Hepatocyte (in vitro differentiated cells): Measurements from ENCODE around the gene CASKIN2. TPM values are rescaled to one million over a fixed set of nuclear protein-coding genes. Genes with fewer than 3 reads are reported as not detected.

ENCODE experiments used
- DNase-seq: peaks from one replicate; pipeline ENCODE4 v3.0.0-alpha.2; 2016; ENCODE audit warnings: low spot score
- H2AFZ ChIP-seq: fragments of 200-600 bp; sonication (generic); 2 replicates; pipeline ENCODE4 v1.6.0; 2016; ENCODE audit warnings: antibody characterized with exemption, mild to moderate bottlenecking
- H3K27ac ChIP-seq: fragments of 200-600 bp; sonication (generic); 2 replicates; pipeline ENCODE4 v1.5.1; 2016; ENCODE audit warnings: mild to moderate bottlenecking
- H3K27me3 ChIP-seq: fragments of 200-600 bp; sonication (generic); 2 replicates; pipeline ENCODE4 v1.6.1; 2016
- H3K36me3 ChIP-seq: fragments of 200-600 bp; sonication (generic); replicated peaks from 2 replicates; pipeline ENCODE4 v1.5.1; 2016; ENCODE audit warnings: low read depth; ENCODE audit not compliant: insufficient read depth
- H3K4me1 ChIP-seq: fragments of 200-600 bp; sonication (generic); 2 replicates; pipeline ENCODE4 v1.5.1; 2016; ENCODE audit warnings: mild to moderate bottlenecking, moderate library complexity; ENCODE audit not compliant: insufficient read depth
- H3K4me2 ChIP-seq: fragments of 200-600 bp; sonication (generic); 2 replicates; pipeline ENCODE4 v1.6.0; 2016
- H3K4me3 ChIP-seq: fragments of 200-600 bp; sonication (generic); 2 replicates; pipeline ENCODE4 v1.5.1; 2016; ENCODE audit warnings: mild to moderate bottlenecking
- H3K79me2 ChIP-seq: fragments of 200-600 bp; sonication (generic); 2 replicates; pipeline ENCODE4 v1.6.0; 2017; ENCODE audit warnings: mild to moderate bottlenecking
- H3K9me2 ChIP-seq: fragments of 200-600 bp; sonication (generic); replicated peaks from 2 replicates; pipeline ENCODE4 v1.6.0; 2017; ENCODE audit warnings: mild to moderate bottlenecking; ENCODE audit not compliant: insufficient read depth
- H3K9me3 ChIP-seq: fragments of 200-600 bp; sonication (generic); 2 replicates; pipeline ENCODE4 v1.5.1; 2016; ENCODE audit warnings: low read depth, mild to moderate bottlenecking
- H4K20me1 ChIP-seq: fragments of 200-600 bp; sonication (generic); 2 replicates; pipeline ENCODE4 v1.6.0; 2016; ENCODE audit warnings: mild to moderate bottlenecking; ENCODE audit not compliant: insufficient read depth, poor library complexity, severe bottlenecking
- CTCF ChIP-seq: fragments of 200-600 bp; sonication (generic); IDR thresholded peaks from 2 replicates; pipeline ENCODE4 v1.5.1; 2016; ENCODE audit warnings: antibody characterized with exemption, mild to moderate bottlenecking; ENCODE audit not compliant: poor library complexity
- EZH2 ChIP-seq: fragments of 200-600 bp; sonication (generic); IDR thresholded peaks from 2 replicates; pipeline ENCODE4 v1.6.1; 2016; ENCODE audit warnings: antibody characterized with exemption, mild to moderate bottlenecking, borderline replicate concordance
- EZH2phosphoT487 ChIP-seq: fragments of 200-600 bp; sonication (generic); IDR thresholded peaks from one replicate; pipeline ENCODE4 v1.6.1; 2018; ENCODE audit warnings: antibody characterized with exemption, mild to moderate bottlenecking, low read depth, moderate library complexity; ENCODE audit not compliant: unreplicated experiment, severe bottlenecking
- WGBS: methylation state at CpG from one replicate; pipeline ENCODE4 v1.1.6; 2016; ENCODE audit warnings: low lambda C conversion rate; ENCODE audit errors: missing lambda C conversion rate; 5-methylcytosine and 5-hydroxymethylcytosine counted together
- polyA plus RNA-seq: library from polyadenylated mRNA; unstranded; fragments of >200 nt; fragmentation: Nextera tagmentation; extraction: Ambion mirVana; gene quantifications from 2 replicates; pipeline ENCODE4 v1.2.1, GENCODE V29; 2016
- total RNA-seq: library from RNA; depleted of rRNA; stranded (reverse); fragments of >200 nt; gene quantifications from 2 replicates; pipeline ENCODE4 v1.2.3, GENCODE V29; 2014

CASKIN2 gene
- total and polyA plus RNA-seq, 2 experiments from 2014 or later: 9.8 to 16.2 TPM

GRCh38 chr17:75490953-75491649, 24.2 kb downstream of the CASKIN2 start:
- no peak overlapping the region for H3K27ac ChIP-seq
- TF ChIP-seq EZH2 (no peak), CTCF (no peak), EZH2phosphoT487 (no peak)

DNA sequence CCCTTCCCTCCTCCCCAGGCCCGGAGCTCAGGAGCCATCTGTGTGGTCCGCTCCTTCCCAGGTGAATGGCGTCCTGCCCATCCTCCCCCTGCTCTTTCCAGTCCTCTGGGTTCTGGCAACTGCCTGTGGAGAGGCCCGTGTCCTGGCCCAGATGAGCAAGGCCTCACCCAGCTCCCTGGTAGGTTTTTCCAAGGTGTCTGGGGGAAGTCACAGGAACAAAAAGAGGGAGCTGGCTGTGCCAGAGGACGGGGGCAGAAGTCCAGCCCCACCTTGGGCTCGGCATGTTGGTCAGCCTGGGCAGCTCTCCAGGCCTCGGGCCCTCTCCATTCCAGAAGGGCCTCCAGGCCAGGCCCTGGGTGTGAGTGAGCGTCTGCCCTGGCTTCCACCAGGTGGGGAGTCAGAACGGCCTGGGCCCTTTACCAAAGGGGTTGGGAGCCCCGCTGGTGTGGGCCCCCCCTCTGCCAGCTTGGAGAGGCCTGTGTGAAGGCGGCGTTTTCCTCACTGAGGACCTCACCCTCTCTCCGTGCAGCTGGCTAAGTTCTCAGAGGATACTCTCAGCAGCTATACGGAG, 25.1 kb downstream of the CASKIN2 start:
- 92% methylated on average over 14 of the region's 14 CpGs for WGBS
- no peaks in the 10 kb centered on the region for H3K9me2 ChIP-seq
- H3K4me1 ChIP-seq: no peaks in the 10 kb centered on the region
- H3K4me2 ChIP-seq: no peak overlapping the region
- TF ChIP-seq EZH2 (no peak), CTCF (no peak), EZH2phosphoT487 (no peak)
- H3K36me3 ChIP-seq: no peaks in the 10 kb centered on the region
- H4K20me1 ChIP-seq: peaks cover 3% of the 10 kb centered on the region
- H2AFZ ChIP-seq: no peak overlapping the region
- no peak overlapping the region for H3K27ac ChIP-seq
- H3K27me3 ChIP-seq: no peaks in the 10 kb centered on the region
- no peaks in the 10 kb centered on the region for H3K79me2 ChIP-seq
- no peak for DNase-seq
- no peaks in the 10 kb centered on the region for H3K9me3 ChIP-seq
- H3K4me3 ChIP-seq: no peak overlapping the region

More at GRCh38 chr17:75490953-75491649, 24.2 kb downstream of the CASKIN2 start:
- no peak for DNase-seq
- 96% methylated on average over 19 of the region's 19 CpGs for WGBS
- no peaks in the 10 kb centered on the region for H4K20me1 ChIP-seq
- no peak overlapping the region for H3K4me2 ChIP-seq
- H3K9me2 ChIP-seq: no peaks in the 10 kb centered on the region
- H3K27me3 ChIP-seq: no peaks in the 10 kb centered on the region
- H3K4me3 ChIP-seq: no peak overlapping the region
- H3K9me3 ChIP-seq: no peaks in the 10 kb centered on the region
- H3K79me2 ChIP-seq: no peaks in the 10 kb centered on the region
- no peaks in the 10 kb centered on the region for H3K36me3 ChIP-seq
- H2AFZ ChIP-seq: no peak overlapping the region
- H3K4me1 ChIP-seq: no peaks in the 10 kb centered on the region

GRCh38 chr17:75489511-75489955, 25.8 kb downstream of the CASKIN2 start:
- H3K27ac ChIP-seq: no peak overlapping the region
- no peak overlapping the region for H3K4me3 ChIP-seq
- no peaks in the 10 kb centered on the region for H3K36me3 ChIP-seq
- H3K79me2 ChIP-seq: peaks cover 6% of the 10 kb centered on the region
- 80% methylated on average over 14 of the region's 14 CpGs for whole genome bisulfite sequencing
- H3K9me2 ChIP-seq: no peaks in the 10 kb centered on the region
- H3K4me1 ChIP-seq: no peaks in the 10 kb centered on the region
- no peaks in the 10 kb centered on the region for H3K27me3 ChIP-seq
- no peaks in the 10 kb centered on the region for H3K9me3 ChIP-seq
- DNase-seq: no peak
- no peak for TF ChIP-seq EZH2phosphoT487
- no peak for TF ChIP-seq CTCF
- no peak for TF ChIP-seq EZH2
- H4K20me1 ChIP-seq: peaks cover 10% of the 10 kb centered on the region
- no peak overlapping the region for H3K4me2 ChIP-seq
- no peak overlapping the region for H2AFZ ChIP-seq
